ENCODE results near the gene CRHR1.
A peak's percentile ranks its signal among the peaks of the same experiment; 100 is the strongest.

CRHR1 gene

GRCh38 chr17:45824901-45825492 is 40.9 kb downstream of the CRHR1 start:
- no peak for DNase-seq

DNA sequence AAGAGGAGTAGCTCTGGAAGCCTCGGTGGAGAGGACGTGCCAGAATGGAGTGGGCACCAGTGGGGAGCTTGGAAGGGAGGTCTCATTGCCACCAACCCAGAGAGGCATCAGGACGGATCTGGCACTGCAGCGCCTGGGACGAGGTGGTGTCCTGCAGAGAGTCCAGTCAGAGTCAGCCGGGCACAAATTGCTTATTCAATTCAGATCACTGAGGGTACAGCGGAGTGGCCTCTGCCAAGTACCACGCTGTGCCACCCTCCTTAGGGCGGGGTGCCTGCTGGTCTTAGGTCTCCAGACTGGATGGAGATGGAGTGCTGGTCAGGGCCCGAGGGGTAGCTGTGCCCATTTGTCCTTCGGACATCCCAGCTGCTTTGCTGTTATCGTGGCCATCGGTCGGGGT is 41.7 kb downstream of the CRHR1 start:
- no peak for DNase-seq

- no peak for DNase-seq
These were observed 42.9 kb downstream of the CRHR1 start for GRCh38 chr17:45826919-45827588.

GRCh38 chr17:45828171-45828570 is 44.1 kb downstream of the CRHR1 start:
- DNase-seq, result no peak

DNA sequence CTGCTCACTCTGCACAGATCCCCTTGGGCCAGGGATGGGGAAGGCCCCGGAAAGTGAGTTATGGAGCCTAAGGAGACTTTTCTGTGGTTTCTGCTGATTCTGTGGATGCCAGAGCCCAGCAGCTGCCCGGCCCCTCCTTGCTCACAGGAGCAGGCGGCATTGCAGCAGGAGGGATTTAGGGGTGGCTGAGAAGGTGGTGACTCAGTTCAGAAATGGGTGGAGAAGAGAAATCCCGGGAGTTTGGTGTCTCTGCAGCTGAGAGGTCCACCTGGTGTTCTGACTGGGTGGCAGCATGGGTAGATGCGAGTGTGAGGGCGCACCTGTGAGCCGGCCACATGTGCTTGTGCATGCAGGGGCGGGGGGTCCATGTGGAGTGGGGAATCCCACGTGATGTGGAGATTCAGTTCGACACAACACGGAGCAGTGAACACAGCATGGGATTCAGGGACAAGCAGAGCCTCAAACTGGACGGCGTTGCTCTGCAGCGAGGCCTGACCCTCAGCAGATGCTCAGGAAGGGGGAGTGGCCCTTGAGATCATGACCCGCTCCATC is 44.5 kb downstream of the CRHR1 start:
- DNase-seq, result no peak

DNA sequence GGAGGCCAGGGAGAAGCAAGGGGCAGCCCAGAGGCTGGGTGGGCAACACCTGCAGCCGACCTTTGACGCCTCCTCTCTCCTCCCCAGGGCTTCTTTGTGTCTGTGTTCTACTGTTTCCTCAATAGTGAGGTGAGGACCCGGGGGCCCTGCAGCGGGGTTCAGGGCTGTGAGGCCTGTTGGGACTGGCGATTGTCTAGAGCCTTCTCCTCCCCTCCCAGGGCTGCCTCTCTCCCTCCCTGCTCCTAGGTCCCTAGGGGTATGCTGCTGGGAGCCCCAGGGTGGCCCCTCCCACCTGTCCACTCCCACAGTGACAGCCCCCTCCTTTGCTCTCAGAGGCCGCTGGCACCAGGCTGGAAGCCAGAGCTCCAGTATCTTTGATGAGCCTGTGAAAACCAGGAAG is 49.8 kb downstream of the CRHR1 start:
- no peak for DNase-seq

GRCh38 chr17:45834471-45835396 is 50.6 kb downstream of the CRHR1 start:
- DNase-seq, result no peak

GRCh38 chr17:45835481-45835880 is 51.4 kb downstream of the CRHR1 start:
- no peak for DNase-seq

DNA sequence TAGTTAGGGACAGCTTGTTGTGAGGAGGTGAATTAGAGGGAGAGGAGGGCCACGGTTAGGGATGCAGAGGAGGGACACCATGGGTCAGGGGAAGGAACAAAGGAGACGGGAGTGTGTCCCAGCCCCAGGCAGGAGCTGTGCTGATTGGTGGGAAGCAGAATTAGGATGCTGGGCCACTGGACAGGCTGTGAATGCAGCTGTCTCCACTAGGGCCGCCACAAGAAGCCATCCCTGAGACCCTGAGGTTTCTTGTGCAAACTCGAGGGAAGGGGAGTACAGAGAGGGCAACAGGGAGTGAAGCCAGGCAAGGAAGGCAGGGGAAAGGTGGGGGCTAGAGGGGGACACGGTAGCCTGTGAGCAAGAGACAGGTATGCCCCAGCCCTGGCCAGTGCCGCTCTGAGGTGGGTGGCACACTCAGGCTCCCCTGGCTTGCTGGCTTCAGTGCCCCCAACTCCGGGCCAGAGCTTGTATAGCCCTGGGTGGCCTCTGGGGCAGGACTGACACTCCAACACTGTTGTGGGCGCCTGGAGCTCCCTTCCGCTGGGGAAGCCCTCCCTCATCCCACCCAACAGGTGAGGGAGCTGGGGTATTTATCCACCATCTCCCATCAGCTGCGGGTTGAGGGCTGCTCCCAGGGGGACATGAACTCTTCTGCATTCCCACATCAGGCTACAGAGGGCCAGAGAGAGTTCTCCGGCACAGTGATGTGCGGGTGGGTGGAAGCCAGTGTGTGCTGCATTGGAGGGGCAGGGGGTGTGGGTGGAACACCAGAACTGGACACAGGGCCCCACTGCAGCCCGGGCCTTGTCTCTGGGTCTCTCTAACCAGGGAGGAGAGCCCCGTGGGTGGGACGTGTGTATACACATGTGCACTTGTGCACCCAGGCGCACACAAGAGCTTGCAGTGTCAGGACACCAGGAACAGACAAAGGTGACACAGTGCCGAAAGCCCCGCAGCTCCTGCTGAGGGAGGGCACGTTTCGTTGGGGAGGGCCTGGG is 52.2 kb downstream of the CRHR1 start:
- no peak for DNase-seq

DNA sequence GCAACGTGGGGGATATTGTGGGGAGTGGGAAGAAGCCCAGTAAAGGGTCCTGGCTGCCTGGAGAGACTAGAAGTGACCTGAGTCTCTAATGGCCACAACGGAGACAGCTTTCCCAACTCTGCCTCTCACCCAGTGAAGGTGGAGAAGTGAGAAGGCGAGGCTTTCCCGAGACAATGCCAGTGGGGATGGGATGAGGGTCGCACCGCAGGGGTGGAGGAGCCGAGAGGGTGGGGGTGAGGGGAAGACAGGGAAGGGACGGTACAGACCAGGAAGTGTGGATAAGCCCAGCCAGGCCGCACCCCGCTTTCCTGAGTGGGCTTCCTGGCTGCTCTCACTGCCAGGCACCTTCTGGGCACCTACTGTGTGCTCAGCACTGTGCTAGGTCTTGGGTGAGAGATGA is 53.1 kb downstream of the CRHR1 start:
- DNase-seq, result no peak

DNA sequence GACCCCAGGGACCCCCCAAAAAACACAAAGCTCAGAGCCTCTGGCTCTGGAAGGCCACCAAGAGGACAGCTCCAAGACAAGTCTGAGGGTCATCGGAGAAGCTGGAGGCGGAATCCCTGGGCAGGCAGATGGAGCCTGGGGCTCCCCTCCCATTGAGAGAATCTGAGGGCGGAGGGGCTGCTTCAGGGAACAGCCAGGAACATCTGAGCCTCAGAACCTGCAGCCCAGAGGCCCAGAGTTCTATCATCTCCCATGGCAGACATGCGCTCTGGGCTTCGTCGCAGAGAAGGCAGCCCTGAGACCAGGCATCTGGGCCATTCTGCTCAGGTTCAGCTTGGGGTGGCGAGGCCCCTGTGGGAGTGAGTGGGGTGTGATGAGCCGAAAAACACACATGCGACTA is 53.5 kb downstream of the CRHR1 start:
- DNase-seq, result no peak

- no peak for DNase-seq
These were observed 54.7 kb downstream of the CRHR1 start for GRCh38 chr17:45838751-45839295.

- DNase-seq, result no peak
These were observed 55.3 kb downstream of the CRHR1 start for GRCh38 chr17:45839442-45839841.

DNA sequence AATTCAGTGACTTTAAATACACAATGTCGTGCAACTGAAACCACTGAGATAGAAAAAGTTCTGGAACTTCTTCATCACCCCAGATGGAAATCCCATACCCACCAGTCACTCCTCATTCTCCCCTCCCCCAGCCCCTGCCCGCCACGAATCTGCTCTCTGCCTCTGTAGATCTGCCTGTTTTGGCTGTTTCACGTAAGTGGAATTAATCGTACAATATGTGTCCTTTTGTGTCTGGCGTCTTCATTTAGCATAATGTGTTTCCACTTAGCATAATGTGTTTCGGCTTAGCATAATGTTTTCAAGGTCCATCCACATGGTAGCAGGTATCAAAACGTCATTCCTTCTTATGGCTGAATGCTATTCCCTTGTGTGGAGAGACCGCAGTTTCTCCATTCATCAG is 57.1 kb downstream of the CRHR1 start:
- no peak for DNase-seq

DNA sequence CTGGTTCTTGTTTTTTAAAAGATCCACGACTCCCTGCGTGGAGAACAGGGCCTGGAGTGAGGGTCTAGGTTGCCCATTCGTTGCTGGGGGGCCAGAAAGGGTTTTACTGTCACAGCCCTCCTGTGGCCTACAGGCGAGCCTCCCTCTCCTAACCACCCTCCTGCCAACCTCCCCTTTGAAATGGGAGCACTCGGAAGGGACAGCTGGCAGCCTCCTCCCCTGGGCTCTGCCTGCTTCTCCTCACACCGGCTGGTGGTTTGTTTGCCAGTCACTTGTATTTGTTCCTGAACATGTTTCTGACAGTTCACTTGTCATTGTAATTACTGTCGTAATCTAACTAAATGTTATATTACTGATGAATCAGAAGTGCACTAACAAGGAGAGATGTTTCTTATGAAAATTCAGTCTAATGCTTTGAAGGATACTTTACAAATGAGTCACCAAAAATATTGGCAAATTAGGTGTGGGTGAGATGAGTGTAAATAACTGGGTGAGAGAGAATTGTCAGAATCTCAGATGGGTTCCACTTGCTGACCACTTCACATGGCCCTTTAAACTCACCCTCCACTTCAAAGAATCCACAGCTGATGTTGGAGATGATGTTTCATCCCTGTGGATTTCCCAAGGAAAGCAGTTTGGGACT is 57.9 kb downstream of the CRHR1 start:
- peak; percentile 70 for DNase-seq

DNA sequence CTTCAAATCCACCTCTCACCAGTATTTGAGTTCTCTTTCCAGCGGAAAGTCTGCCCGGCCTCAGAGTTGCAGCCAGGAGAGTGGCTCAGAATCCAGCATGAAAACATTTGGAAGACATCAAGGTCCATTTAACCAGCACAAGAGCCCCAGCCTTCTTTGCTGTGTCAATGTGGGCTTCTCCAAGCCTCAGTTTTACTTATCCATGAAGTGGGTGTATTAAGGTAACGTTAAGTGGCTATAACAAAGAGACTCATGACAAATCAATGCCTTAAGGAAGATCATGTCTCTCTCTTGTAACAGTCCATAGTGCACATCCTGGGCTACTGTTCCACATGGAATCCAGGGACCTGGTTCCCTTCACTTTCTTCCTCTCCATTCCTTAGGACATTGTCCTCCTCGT is 59.6 kb downstream of the CRHR1 start:
- DNase-seq, result no peak

DNA sequence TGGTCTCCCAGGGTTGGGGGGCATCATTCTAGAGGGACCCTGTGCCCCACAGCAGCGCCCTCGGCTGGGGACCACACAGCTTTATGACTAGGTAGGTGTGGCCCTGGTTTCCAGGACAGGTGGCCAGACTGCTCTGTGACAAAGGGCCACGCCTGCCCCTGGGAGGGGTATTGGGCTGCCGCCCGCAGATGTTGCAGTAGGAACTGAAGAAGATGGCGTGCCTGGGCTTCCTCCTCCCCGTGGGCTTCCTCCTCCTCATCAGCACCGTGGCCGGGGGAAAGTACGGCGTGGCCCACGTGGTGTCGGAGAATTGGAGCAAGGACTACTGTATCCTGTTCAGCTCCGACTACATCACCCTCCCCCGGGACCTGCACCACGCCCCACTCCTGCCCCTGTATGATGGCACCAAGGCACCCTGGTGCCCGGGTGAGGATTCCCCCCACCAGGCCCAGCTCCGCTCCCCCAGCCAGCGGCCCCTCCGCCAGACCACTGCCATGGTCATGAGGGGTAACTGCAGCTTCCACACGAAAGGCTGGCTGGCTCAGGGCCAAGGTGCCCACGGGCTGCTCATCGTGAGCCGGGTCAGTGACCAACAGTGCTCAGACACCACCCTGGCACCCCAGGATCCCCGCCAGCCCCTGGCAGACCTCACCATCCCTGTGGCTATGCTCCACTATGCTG is 60.7 kb downstream of the CRHR1 start, which contains the start of gene SPPL2C:
TSS of gene SPPL2C (plus strand) at position 187 of the 681 bp plus-strand sequence. CDS start at position 213, 26 bp downstream.
- DNase-seq, result no peak

- DNase-seq, result no peak
These were observed 61.5 kb downstream of the CRHR1 start for GRCh38 chr17:45845376-45846185.

DNA sequence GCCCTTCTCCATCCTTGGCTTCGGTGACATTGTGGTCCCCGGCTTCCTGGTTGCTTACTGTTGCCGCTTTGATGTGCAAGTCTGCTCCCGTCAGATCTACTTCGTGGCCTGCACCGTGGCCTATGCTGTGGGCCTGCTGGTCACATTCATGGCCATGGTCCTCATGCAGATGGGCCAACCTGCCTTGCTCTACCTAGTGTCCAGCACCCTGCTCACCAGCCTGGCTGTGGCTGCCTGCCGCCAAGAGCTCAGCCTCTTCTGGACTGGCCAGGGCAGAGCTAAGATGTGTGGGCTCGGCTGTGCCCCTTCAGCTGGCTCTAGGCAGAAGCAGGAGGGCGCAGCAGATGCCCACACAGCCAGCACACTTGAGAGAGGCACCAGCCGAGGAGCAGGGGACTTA is 62.1 kb downstream of the CRHR1 start:
- no peak for DNase-seq

GRCh38 chr17:45846646-45847045 is 62.5 kb downstream of the CRHR1 start:
- no peak for DNase-seq
